ENCODE data around the gene VTI1B. TPM values are rescaled to one million over a fixed set of nuclear protein-coding genes. Genes with fewer than 3 reads are reported as not detected.
A peak's percentile ranks its signal among the peaks of the same experiment; 100 is the strongest.

The VTI1B gene
- total RNA-seq, 5 donors from 2014 or later (not counting 1 experiment from before 2014, with no cell fraction given), result 41.6 to 66.9 (median 54.7) TPM

DNA sequence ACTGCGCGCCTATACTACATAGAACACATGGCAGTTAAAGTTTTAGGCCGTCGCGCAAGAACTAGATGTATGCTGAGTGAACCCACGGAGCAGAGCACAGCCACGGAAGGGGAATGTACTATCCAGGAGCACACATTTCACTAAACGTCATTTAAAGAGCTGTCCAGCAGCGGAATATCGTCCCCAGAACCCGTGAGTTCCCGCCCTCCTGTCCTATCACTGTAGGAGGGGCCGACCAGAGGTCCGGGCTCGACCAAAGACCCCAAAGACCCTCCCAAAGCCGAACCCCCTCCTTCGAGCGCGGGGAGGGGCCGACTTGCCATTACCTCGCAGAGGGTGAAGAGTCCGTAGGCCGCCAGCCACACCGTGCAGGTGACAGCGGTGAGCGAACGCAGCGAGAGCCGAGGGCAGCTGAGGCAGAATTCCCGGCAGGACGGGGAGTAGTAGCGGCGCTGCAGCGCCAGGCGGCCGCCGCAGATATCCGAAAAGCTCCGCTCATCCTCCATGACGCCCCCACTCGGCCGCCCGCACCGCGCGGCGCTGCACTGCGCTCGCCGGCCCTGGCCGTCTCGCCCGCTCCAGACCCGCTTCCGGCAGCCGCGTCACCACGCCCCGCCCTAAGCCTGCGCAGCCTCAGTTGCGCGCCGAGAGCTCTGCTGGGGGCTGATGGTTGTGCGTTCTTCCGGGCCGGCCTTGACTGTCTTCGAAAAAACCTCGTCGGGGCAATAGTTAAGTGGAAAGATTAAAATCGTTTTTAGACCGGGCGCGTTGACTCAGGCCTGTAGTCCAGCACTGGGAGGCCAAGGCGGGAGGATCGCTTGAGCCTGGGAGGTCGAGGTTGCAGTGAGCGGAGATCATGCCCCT, 74.5 kb downstream of the VTI1B start, which contains the start of gene PIGH:
Gene PIGH (minus strand): TSS at position 571 of the 864 bp plus-strand sequence. CDS start 65 bp downstream, at position 506.
- ChIA-PET CTCF (interaction anchor here (0.5 to 3.2 kb wide), 18 partner anchors 8 to 240 kb away, joined by 3 to 27 read pairs (median 4); partner anchors contain the start of genes ARG2 (in 1 of the 2), ATP6V1D (in 1 of the 2), RDH11 (in 1 of the 2) and RDH12 (in 1 of the 2)), POLR2A (interaction anchor here (0.5 to 1.8 kb wide), 15 partner anchors 13 to 1811 kb away, joined by 3 to 9 read pairs (median 3); partner anchors contain the start of gene ARG2 (in 2 of the 2))
- ATAC-seq (replicated peaks in 1 of 4) (peak; percentile 97), DNase-seq (peak; percentile 84 to 97 (median 92))
- Mint-ChIP-seq H3K4me1 (peaks cover 37 to 52% (median 48%) of the 10 kb centered on the region in 3 donors), H3K27me3 (no peaks in the 10 kb centered on the region), H3K9me3 (no peaks in the 10 kb centered on the region), H3K4me3 (peak within 1 kb of the TSS; percentile 87 to 98 (median 98)), H3K36me3 (peaks cover 9% of the 10 kb centered on the region), H3K27ac (peak within 1 kb of the TSS; percentile 94 to 95)
- H3K4me3 ChIP-seq (ENCODE audit: control insufficient read depth in 1 of 2, extremely low read depth in 1 of 2, low read length in 1 of 2), result peak within 1 kb of the TSS; percentile 88 to 90
- peaks cover 11 to 14% of the 10 kb centered on the region in 2 experiments for H3K4me1 ChIP-seq (ENCODE audit: control insufficient read depth in 1 of 2, extremely low read depth in 1 of 2, insufficient read depth in 2 of 2, low read length in 2 of 2)
- H3K36me3 ChIP-seq (ENCODE audit: control insufficient read depth in 2 of 2, extremely low read depth in 1 of 2, insufficient read depth in 1 of 2, low read length in 1 of 2), result no peaks in the 10 kb centered on the region
- peak within 1 kb of the TSS; percentile 87 for H3K27ac ChIP-seq (ENCODE audit: low read length)
- H3K9me3 ChIP-seq, result no peaks in the 10 kb centered on the region
- 3% methylated on average over 73 of the region's 77 CpGs for WGBS (ENCODE audit: insufficient coverage)
- no peaks in the 10 kb centered on the region for H3K27me3 ChIP-seq (replicated peaks in 1 of 2; ENCODE audit: control insufficient read depth in 2 of 2, extremely low read depth in 1 of 2, insufficient read depth in 2 of 2, low read length in 1 of 2)

Other genes starting within 250 kb of the VTI1B start
- 10 to 100 TPM; 19.0 to 41.7 (median 32.3) TPM for gene TMEM229B, start 185.9 kb downstream of the VTI1B start, total RNA-seq
- 1 to 10 TPM in 1 of 5 donors, under 1 TPM in 4; 0.20 to 1.0 (median 0.58) TPM for gene PLEKHH1, start 141.3 kb downstream of the VTI1B start, total RNA-seq
- gene PIGH, start 74.4 kb downstream of the VTI1B start, total RNA-seq, result 10 to 100 TPM; 28.7 to 46.8 (median 35.1) TPM
- gene ARG2, start 54.7 kb downstream of the VTI1B start, total RNA-seq, result 1 to 10 TPM in 3 of 5 donors, under 1 TPM in 2; 0.62 to 2.6 (median 1.1) TPM
- 10 to 100 TPM; 26.1 to 44.2 (median 40.0) TPM for gene RDH11, start 21.1 kb upstream of the VTI1B start, total RNA-seq
- not detected for gene RDH12, start 27.3 kb upstream of the VTI1B start, total RNA-seq
- gene ZFYVE26, start 142.0 kb upstream of the VTI1B start, total RNA-seq, result 10 to 100 TPM; 26.0 to 37.6 (median 32.5) TPM
- 10 to 100 TPM; 25.4 to 47.9 (median 30.0) TPM for gene RAD51B, start 145.1 kb upstream of the VTI1B start, total RNA-seq

All from T-cell (primary cell).